ENCODE measurements around the gene MARVELD2. TPM values are rescaled to one million over a fixed set of nuclear protein-coding genes. Genes with fewer than 3 reads are reported as not detected.
"Not testable (repeated sequence)": the region's sequence is repeated elsewhere in the genome, so short reads cannot be mapped to it uniquely, and the experiment has no call there.

The MARVELD2 gene
- total RNA-seq, 1 experiment from 2014 or later: 0.23 TPM

- DNase-seq (ENCODE audit: low read depth): no peak
These were observed 29.3 kb downstream of the MARVELD2 start for GRCh38 chr5:69444127-69444754.

GRCh38 chr5:69449511-69449910 is 34.6 kb downstream of the MARVELD2 start:
- DNase-seq (ENCODE audit: low read depth): no peak

- DNase-seq (ENCODE audit: low read depth): peak; percentile 96
These were observed 35.2 kb downstream of the MARVELD2 start for GRCh38 chr5:69450116-69450515.

GRCh38 chr5:69450527-69450926 is 35.6 kb downstream of the MARVELD2 start:
- DNase-seq (ENCODE audit: low read depth): not testable (repeated sequence)

GRCh38 chr5:69451941-69452647 is 37.2 kb downstream of the MARVELD2 start:
- no peak for DNase-seq (ENCODE audit: low read depth)

- DNase-seq (ENCODE audit: low read depth): not testable (repeated sequence)
These were observed 38.6 kb downstream of the MARVELD2 start for GRCh38 chr5:69453487-69453886.

GRCh38 chr5:69454460-69455249 is 39.7 kb downstream of the MARVELD2 start:
- DNase-seq (ENCODE audit: low read depth): no peak

- not testable (repeated sequence) for DNase-seq (ENCODE audit: low read depth)
These were observed 40.6 kb downstream of the MARVELD2 start for GRCh38 chr5:69455428-69455988.

GRCh38 chr5:69462170-69462569 is 47.3 kb downstream of the MARVELD2 start:
- DNase-seq (ENCODE audit: low read depth): no peak

- not testable (repeated sequence) for DNase-seq (ENCODE audit: low read depth)
These were observed 51.5 kb downstream of the MARVELD2 start for GRCh38 chr5:69466375-69466774.

GRCh38 chr5:69467442-69468225 is 52.7 kb downstream of the MARVELD2 start:
- DNase-seq (ENCODE audit: low read depth): no peak

GRCh38 chr5:69468631-69469030 is 53.7 kb downstream of the MARVELD2 start:
- no peak for DNase-seq (ENCODE audit: low read depth)

- DNase-seq (ENCODE audit: low read depth): not testable (repeated sequence)
These were observed 56.6 kb downstream of the MARVELD2 start for GRCh38 chr5:69471516-69471915.

- not testable (repeated sequence) for DNase-seq (ENCODE audit: low read depth)
These were observed 57.7 kb downstream of the MARVELD2 start for GRCh38 chr5:69472535-69473143.

- no peak for DNase-seq (ENCODE audit: low read depth)
These were observed 62.3 kb downstream of the MARVELD2 start for GRCh38 chr5:69477170-69477569.

GRCh38 chr5:69478296-69478695 is 63.4 kb downstream of the MARVELD2 start:
- DNase-seq (ENCODE audit: low read depth): not testable (repeated sequence)

GRCh38 chr5:69484891-69485290 is 70.0 kb downstream of the MARVELD2 start:
- DNase-seq (ENCODE audit: low read depth): no peak

GRCh38 chr5:69485471-69485870 is 70.6 kb downstream of the MARVELD2 start:
- DNase-seq (ENCODE audit: low read depth): no peak

GRCh38 chr5:69489246-69489645 is 74.3 kb downstream of the MARVELD2 start:
- DNase-seq (ENCODE audit: low read depth): no peak

GRCh38 chr5:69491027-69491426 is 76.1 kb downstream of the MARVELD2 start:
- no peak for DNase-seq (ENCODE audit: low read depth)
